Activated T-cell treated with anti-CD3 and anti-CD28 coated beads for 48 hours (primary cell): Measurements from ENCODE around the gene DRGX.

Experiments
- DNase-seq: peaks from one replicate; pipeline ENCODE4 v3.0.0-alpha.2; 2020; ENCODE audit warnings: low read depth

Gene DRGX

GRCh38 chr10:49314806-49315205 lies 81.1 kb downstream of the DRGX start:
- DNase-seq = no peak
